MCF 10A (cell line): Measurements from ENCODE around the gene RPUSD3. TPM values are rescaled to one million over a fixed set of nuclear protein-coding genes. Genes with fewer than 3 reads are reported as not detected.

Source experiments
- BruUV-seq: library from RNA; stranded (reverse); fragments of 400-500 nt; replicated peaks from 2 replicates; lab custom pipeline; 2021; lab: Mats Ljungman, UMichigan
- CTCF ChIA-PET: fragments of 300-600 bp; sonication (Branson Sonifier 250); formaldehyde crosslinking; extraction: SDS; loops from one replicate; lab custom pipeline; 2021; ENCODE audit warnings: antibody characterized with exemption, inconsistent platforms; lab: Yijun Ruan, JAX
- POLR2A ChIA-PET: fragments of 300-600, 350-650 bp; sonication (Branson Sonifier 250); formaldehyde crosslinking; extraction: SDS; loops from one replicate; lab custom pipeline; 2020; ENCODE audit warnings: antibody characterized with exemption, inconsistent platforms; lab: Yijun Ruan, JAX
- DNase-seq: peaks from one replicate; pipeline ENCODE4 v3.0.0-alpha.2; 2018; ENCODE audit not compliant: unreplicated experiment
- H3K27ac Mint-ChIP-seq: one replicate; pipeline ENCODE4 v1.8.0; 2022; ENCODE audit warnings: mild to moderate bottlenecking, low read depth, mixed read lengths; ENCODE audit not compliant: unreplicated experiment
- H3K27me3 Mint-ChIP-seq: one replicate; pipeline ENCODE4 v1.8.0; 2022; ENCODE audit warnings: mixed read lengths; ENCODE audit not compliant: insufficient read depth, unreplicated experiment
- H3K36me3 Mint-ChIP-seq: one replicate; pipeline ENCODE4 v1.8.0; 2022; ENCODE audit warnings: mild to moderate bottlenecking, moderate library complexity, mixed read lengths; ENCODE audit not compliant: insufficient read depth, unreplicated experiment
- H3K4me1 Mint-ChIP-seq: one replicate; pipeline ENCODE4 v1.8.0; 2022; ENCODE audit warnings: mixed read lengths; ENCODE audit not compliant: insufficient read depth, unreplicated experiment
- H3K4me3 Mint-ChIP-seq: one replicate; pipeline ENCODE4 v1.8.0; 2022; ENCODE audit warnings: mild to moderate bottlenecking, moderate library complexity, mixed read lengths; ENCODE audit not compliant: unreplicated experiment
- H3K9me3 Mint-ChIP-seq: one replicate; pipeline ENCODE4 v1.8.0; 2022; ENCODE audit warnings: mixed read lengths; ENCODE audit not compliant: unreplicated experiment
- CTCF ChIP-seq: fragments of 200-600 bp; IDR thresholded peaks from one replicate; pipeline ENCODE4 v1.8.0; 2022; ENCODE audit warnings: antibody characterized with exemption, mild to moderate bottlenecking; ENCODE audit not compliant: unreplicated experiment
- intact Hi-C: fragments of 100-400 bp; cut with micrococcal nuclease; formaldehyde crosslinking; loops from 2 replicates; pipeline ENCODE4 v1.14.1; 2022
- total RNA-seq: library from RNA; stranded (reverse); gene quantifications from 2 replicates; pipeline ENCODE4 v1.2.3, GENCODE V29; 2022

RPUSD3 gene
- total RNA-seq, 1 experiment from 2014 or later, result 40.7 TPM

GRCh38 chr3:9834520-9835380 lies 9.1 kb downstream of the RPUSD3 start:
- POLR2A ChIA-PET, result interaction anchor here (0.6 to 1.6 kb wide), 3 partner anchors 10 to 149 kb away, joined by 3 read pairs; no protein-coding TSS in a partner anchor

GRCh38 chr3:9833078-9833477 lies 10.7 kb downstream of the RPUSD3 start:
- no peak for DNase-seq
- ChIA-PET POLR2A (interaction anchor here (3.8 kb wide), 1 partner anchor 9 kb away, joined by 29 read pairs; the partner anchor contains the start of gene RPUSD3), CTCF (interaction anchor here (1.0 to 1.2 kb wide), 2 partner anchors 8 to 113 kb away, joined by 3 read pairs; no protein-coding TSS in a partner anchor)
- Mint-ChIP-seq H3K4me1 (no peaks in the 10 kb centered on the region), H3K4me3 (no peak overlapping the region), H3K27me3 (no peaks in the 10 kb centered on the region), H3K9me3 (no peaks in the 10 kb centered on the region), H3K27ac (no peak overlapping the region), H3K36me3 (peaks cover 15% of the 10 kb centered on the region)
- intact Hi-C loops, result no loop called here
- no peak for TF ChIP-seq CTCF
- BruUV-seq, result no TSS peak

More at GRCh38 chr3:9834520-9835380, 9.1 kb downstream of the RPUSD3 start:
- Mint-ChIP-seq H3K4me3 (no peak overlapping the region), H3K36me3 (peaks cover 18% of the 10 kb centered on the region), H3K9me3 (no peaks in the 10 kb centered on the region), H3K27ac (peak overlapping the region; percentile 30), H3K4me1 (no peaks in the 10 kb centered on the region), H3K27me3 (no peaks in the 10 kb centered on the region)
- DNase-seq, result no peak
- intact Hi-C loops, result no loop called here
- no TSS peak for BruUV-seq
- no peak for TF ChIP-seq CTCF
- CTCF ChIA-PET, result interaction anchor here (0.6 kb wide), 2 partner anchors 79 to 124 kb away, joined by 4 read pairs; no protein-coding TSS in a partner anchor

DNA sequence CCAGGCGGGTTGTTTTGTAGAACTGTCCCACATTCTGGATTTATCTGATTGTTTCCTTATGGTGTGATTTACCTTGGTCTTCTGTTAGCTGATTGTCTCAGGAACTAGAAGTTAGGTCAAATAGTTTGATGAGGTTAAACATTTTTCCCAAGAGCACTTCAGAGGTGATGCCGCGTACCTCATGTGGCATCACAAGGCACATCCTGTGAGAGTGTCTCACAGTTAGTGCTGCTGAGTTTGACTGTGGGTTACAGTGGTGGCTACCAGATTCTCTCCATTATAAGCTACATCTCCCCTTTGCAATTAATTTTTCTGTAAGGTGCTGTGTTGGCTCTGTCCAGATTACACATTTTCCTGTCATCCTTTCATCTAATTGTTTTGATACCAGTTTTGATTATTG lies 12.6 kb downstream of the RPUSD3 start:
- no peak for TF ChIP-seq CTCF
- Mint-ChIP-seq H3K4me1 (no peaks in the 10 kb centered on the region), H3K27me3 (no peaks in the 10 kb centered on the region), H3K4me3 (no peak overlapping the region), H3K36me3 (peaks cover 10% of the 10 kb centered on the region), H3K27ac (no peak overlapping the region), H3K9me3 (no peaks in the 10 kb centered on the region)
- intact Hi-C loops, result no loop called here
- DNase-seq, result no peak
- ChIA-PET CTCF (interaction anchor here (0.9 kb wide), 1 partner anchor 115 kb away, joined by 4 read pairs; no protein-coding TSS in a partner anchor), POLR2A (interaction anchor here (3.8 kb wide), 1 partner anchor 11 kb away, joined by 29 read pairs; the partner anchor contains the start of gene RPUSD3)
- no TSS peak for BruUV-seq
